Measurements from ENCODE around the gene SH3TC2.

- no peak for TF ChIP-seq POLR2A (IDR thresholded peaks at IDR 0.05)
- no peak for TF ChIP-seq CTCF (IDR thresholded peaks at IDR 0.05)
Observed at GRCh38 chr5:148967783-148968182, 95.1 kb downstream of the SH3TC2 start.
